ENCODE results near the gene NUBP2. TPM values are rescaled to one million over a fixed set of nuclear protein-coding genes. Genes with fewer than 3 reads are reported as not detected.

NUBP2 gene
- total and polyA plus RNA-seq, 2 donors (not counting 3 experiments of a cell fraction or from before 2014, with no cell fraction given): 55.0 to 69.6 TPM

DNA sequence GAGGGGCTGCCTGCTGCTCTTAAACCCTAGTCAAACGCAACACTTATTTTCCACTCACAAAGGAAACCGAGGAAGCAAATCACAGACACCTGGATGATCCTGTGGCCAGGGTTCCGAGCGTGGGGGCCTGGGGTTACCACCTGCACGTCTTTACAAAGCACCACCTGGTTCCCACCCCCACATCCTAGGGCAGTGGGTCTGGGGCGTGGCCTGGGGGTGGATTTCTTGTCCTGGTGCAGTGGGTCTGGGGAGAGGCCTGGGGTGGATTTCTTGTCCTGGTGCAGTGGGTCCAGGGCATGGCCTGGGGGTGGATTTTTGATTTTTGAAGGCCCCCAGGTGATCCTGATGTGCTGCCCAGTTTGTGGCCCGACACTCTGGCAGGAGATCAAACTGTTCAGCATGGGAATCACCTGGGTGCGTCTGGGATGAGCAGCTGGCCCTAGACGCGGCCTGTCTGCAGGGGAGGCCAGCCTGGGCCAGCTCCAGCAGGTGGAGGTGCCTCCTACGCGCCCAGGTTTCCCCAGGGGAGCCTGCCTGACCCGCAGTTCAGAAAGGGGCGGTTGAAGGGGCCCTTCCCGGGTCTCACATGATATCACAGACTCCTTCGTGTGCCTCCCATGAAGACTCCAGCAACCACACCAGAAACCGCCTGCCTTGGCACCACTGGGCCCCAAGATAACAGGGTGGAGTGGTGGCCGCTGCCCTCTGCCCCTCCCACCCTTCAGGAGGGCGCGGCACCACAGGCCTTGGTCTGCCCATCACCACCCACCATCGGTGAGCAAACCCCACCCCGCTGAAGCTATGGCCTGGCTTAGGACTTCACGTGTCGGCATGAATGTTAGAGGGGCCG is 37.6 kb downstream of the NUBP2 start:
- no peak overlapping the region for H3K9ac ChIP-seq (replicated peaks; ENCODE audit: extremely low read depth, insufficient read depth, low read length)
- H3K4me1 ChIP-seq (ENCODE audit: control insufficient read depth, extremely low read depth, insufficient read depth, low read length): peaks cover under 1% of the 10 kb centered on the region
- H3K4me2 ChIP-seq (ENCODE audit: insufficient read depth, low read length): no peak overlapping the region
- no peak for DNase-seq (ENCODE audit: low read depth, low spot score)
- dilution Hi-C loops (cut with MboI; ENCODE audit: extremely low pct_ligation_motif_present, low sequenced_read_pairs) (no loop called here), intact Hi-C loops (cut with micrococcal nuclease) (no loop called here)
- H3K4me3 ChIP-seq (replicated peaks in 1 of 3; ENCODE audit: insufficient read depth in 1 of 3, low read depth in 1 of 3, low read length in 3 of 3): no peak overlapping the region
- peaks cover 0 to 36% of the 10 kb centered on the region in 2 experiments for H3K36me3 ChIP-seq (ENCODE audit: control insufficient read depth in 2 of 2, extremely low read depth in 1 of 2, insufficient read depth in 2 of 2, low read length in 2 of 2)
- ChIA-PET CTCF (no interaction called here), POLR2A (no interaction called here)
- H3K9me1 ChIP-seq (replicated peaks; ENCODE audit: control insufficient read depth, extremely low read depth, insufficient read depth, low read length): no peaks in the 10 kb centered on the region
- no peak overlapping the region for H2AFZ ChIP-seq (ENCODE audit: low read depth, low read length)
- no peak overlapping the region for H3K27ac ChIP-seq (ENCODE audit: insufficient read depth, low read depth, low read length)
- no peak for FAIRE-seq
- TF ChIP-seq EZH2 (IDR thresholded peaks at IDR 0.05; ENCODE audit: borderline replicate concordance, low read depth, low read length, severe bottlenecking) (no peak), MYC (IDR thresholded peaks at IDR 0.05; ENCODE audit: low read depth, low read length) (no peak), GATA2 (IDR thresholded peaks at IDR 0.05; ENCODE audit: insufficient read depth, insufficient read length, low read depth, low read length) (no peak), FOS (IDR thresholded peaks at IDR 0.05; ENCODE audit: borderline replicate concordance, insufficient read depth, low read length) (no peak), POLR2AphosphoS5 (IDR thresholded peaks at IDR 0.05; ENCODE audit: insufficient read depth, low read depth, low read length) (no peak), POLR2A (IDR thresholded peaks at IDR 0.05; ENCODE audit: low read depth, low read length) (no peak), JUN (IDR thresholded peaks at IDR 0.05; ENCODE audit: borderline replicate concordance, insufficient read depth, insufficient read length, low read depth) (no peak)
- TF ChIP-seq, protein P1, sequence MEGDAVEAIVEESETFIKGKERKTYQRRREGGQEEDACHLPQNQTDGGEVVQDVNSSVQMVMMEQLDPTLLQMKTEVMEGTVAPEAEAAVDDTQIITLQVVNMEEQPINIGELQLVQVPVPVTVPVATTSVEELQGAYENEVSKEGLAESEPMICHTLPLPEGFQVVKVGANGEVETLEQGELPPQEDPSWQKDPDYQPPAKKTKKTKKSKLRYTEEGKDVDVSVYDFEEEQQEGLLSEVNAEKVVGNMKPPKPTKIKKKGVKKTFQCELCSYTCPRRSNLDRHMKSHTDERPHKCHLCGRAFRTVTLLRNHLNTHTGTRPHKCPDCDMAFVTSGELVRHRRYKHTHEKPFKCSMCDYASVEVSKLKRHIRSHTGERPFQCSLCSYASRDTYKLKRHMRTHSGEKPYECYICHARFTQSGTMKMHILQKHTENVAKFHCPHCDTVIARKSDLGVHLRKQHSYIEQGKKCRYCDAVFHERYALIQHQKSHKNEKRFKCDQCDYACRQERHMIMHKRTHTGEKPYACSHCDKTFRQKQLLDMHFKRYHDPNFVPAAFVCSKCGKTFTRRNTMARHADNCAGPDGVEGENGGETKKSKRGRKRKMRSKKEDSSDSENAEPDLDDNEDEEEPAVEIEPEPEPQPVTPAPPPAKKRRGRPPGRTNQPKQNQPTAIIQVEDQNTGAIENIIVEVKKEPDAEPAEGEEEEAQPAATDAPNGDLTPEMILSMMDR (IDR thresholded peaks at IDR 0.05; ENCODE audit: extremely low read depth in 1 of 2, insufficient read depth in 1 of 2, low read depth in 1 of 2, low read length in 2 of 2): no peak
- TF ChIP-seq, protein P2, sequence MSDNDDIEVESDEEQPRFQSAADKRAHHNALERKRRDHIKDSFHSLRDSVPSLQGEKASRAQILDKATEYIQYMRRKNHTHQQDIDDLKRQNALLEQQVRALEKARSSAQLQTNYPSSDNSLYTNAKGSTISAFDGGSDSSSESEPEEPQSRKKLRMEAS (IDR thresholded peaks at IDR 0.05; ENCODE audit: insufficient read depth, insufficient read length): no peak
- H3K9me3 ChIP-seq (replicated peaks; ENCODE audit: control insufficient read depth, insufficient read depth, low read length): no peaks in the 10 kb centered on the region
- H3K27me3 ChIP-seq (ENCODE audit: control insufficient read depth in 2 of 2, insufficient read depth in 2 of 2, low read length in 2 of 2): no peaks in the 10 kb centered on the region
- no TSS peak for BruUV-seq (replicated peaks)
- peaks cover under 1% of the 10 kb centered on the region for H3K79me2 ChIP-seq (ENCODE audit: control insufficient read depth, insufficient read depth, low read length)
- H4K20me1 ChIP-seq (replicated peaks; ENCODE audit: control insufficient read depth, extremely low read depth, insufficient read depth, low read length): no peaks in the 10 kb centered on the region
